Breast epithelium (tissue), 4 donors: ENCODE results near the gene STAMBPL1. TPM values are rescaled to one million over a fixed set of nuclear protein-coding genes. Genes with fewer than 3 reads are reported as not detected.

Experiments
- DNase-seq, 2 donors: peaks; one replicate each; pipeline ENCODE4 v3.0.0-alpha.2; 2019; ENCODE audit warnings: low spot score in 2 of 2
- H3K27ac ChIP-seq, 2 donors: fragments of 200-600 bp; sonication (generic) in 1 of 2; one replicate each; pipeline ENCODE4 v1.5.1; 2016 to 2019; ENCODE audit warnings: mild to moderate bottlenecking in 1 of 2
- H3K27me3 ChIP-seq, 2 donors: fragments of 200-600 bp; sonication (generic) in 1 of 2; one replicate each; pipeline versions ENCODE4 v1.5.1 to v1.6.0; 2017 to 2019; ENCODE audit warnings: control low read depth in 1 of 2, mild to moderate bottlenecking in 1 of 2
- H3K36me3 ChIP-seq: fragments of 200-600 bp; one replicate; pipeline ENCODE4 v1.5.1; 2019
- H3K4me1 ChIP-seq, 2 donors: fragments of 200-600 bp; sonication (generic); one replicate each; pipeline ENCODE4 v1.5.1; 2016 to 2019; ENCODE audit warnings: control low read depth in 1 of 2
- H3K4me3 ChIP-seq, 3 donors: fragments of 200-600 bp; sonication (generic); 1 replicate in 2 of 3; 2 replicates in 1 of 3; pipeline ENCODE4 v1.5.1; 2016 to 2019; ENCODE audit warnings: mild to moderate bottlenecking in 3 of 3, moderate library complexity in 2 of 3
- H3K9me3 ChIP-seq, 2 donors: fragments of 200-600 bp; sonication (generic) in 1 of 2; one replicate each; pipeline ENCODE4 v1.5.1; 2016 to 2019; ENCODE audit warnings: control low read depth in 1 of 2
- CTCF ChIP-seq, 3 donors: fragments of 450-650 bp; IDR thresholded peaks; one replicate each; pipeline ENCODE4 v1.5.1; 2016 to 2017; ENCODE audit warnings: antibody characterized with exemption in 3 of 3, mild to moderate bottlenecking in 3 of 3, moderate library complexity in 3 of 3
- POLR2A ChIP-seq: fragments of 450-650 bp; IDR thresholded peaks from one replicate; pipeline ENCODE4 v1.6.1; 2016; ENCODE audit warnings: antibody characterized with exemption, mild to moderate bottlenecking, moderate library complexity
- POLR2AphosphoS5 ChIP-seq, 3 donors: sonication (generic); formaldehyde crosslinking; IDR thresholded peaks; one replicate each; pipeline ENCODE4 v1.6.1; 2017; ENCODE audit warnings: antibody characterized with exemption in 3 of 3
- intact Hi-C: fragments of 100-400 bp; cut with DNase I; formaldehyde crosslinking; loops from one replicate; pipeline ENCODE4 v1.15.1; 2023; ENCODE audit warnings: low total_unique reads
- total RNA-seq, 3 donors: library from RNA; depleted of rRNA; stranded (reverse); fragments of >200 nt; gene quantifications; one replicate each; pipeline ENCODE4 v1.1.0, GENCODE V29; 2016

STAMBPL1 gene
- total RNA-seq, 3 donors from 2014 or later, result 17.1 to 21.0 (median 17.9) TPM

DNA sequence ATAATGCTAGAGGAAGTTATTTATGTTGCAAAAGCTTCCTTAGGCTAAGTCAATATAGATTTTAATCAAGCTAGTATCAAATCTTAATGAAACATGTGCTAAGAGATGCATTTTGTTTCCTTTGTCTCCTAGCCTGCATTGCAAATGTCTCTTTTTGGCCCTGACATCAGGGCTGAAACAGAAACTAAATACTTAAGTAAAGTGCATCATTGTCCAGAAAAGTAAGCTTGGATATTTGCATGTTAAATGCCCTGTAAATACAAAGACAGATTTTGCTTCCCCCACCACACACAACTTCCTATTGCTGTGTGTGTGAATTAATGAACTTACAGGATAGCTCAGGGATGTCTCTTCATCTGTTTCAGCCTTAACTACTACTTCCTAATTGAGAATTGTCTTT, 10.0 kb upstream of the STAMBPL1 start:
- Histone ChIP-seq H3K27me3 (no peaks in the 10 kb centered on the region), H3K4me1 (no peaks in the 10 kb centered on the region), H3K9me3 (no peaks in the 10 kb centered on the region), H3K27ac (no peak overlapping the region), H3K36me3 (no peaks in the 10 kb centered on the region), H3K4me3 (no peak overlapping the region)
- intact Hi-C loops, result no loop called here
- TF ChIP-seq POLR2A (no peak), POLR2AphosphoS5 (IDR thresholded peaks at IDR 0.05) (no peak), CTCF (IDR thresholded peaks at IDR 0.05) (no peak)
- DNase-seq, result no peak

- intact Hi-C loops, result no loop called here
- Histone ChIP-seq H3K27me3 (no peaks in the 10 kb centered on the region), H3K36me3 (no peaks in the 10 kb centered on the region), H3K9me3 (no peaks in the 10 kb centered on the region), H3K4me1 (no peaks in the 10 kb centered on the region), H3K27ac (no peak overlapping the region), H3K4me3 (no peak overlapping the region)
- DNase-seq, result no peak
- TF ChIP-seq POLR2AphosphoS5 (IDR thresholded peaks at IDR 0.05), result no peak
- no peak for TF ChIP-seq CTCF (IDR thresholded peaks at IDR 0.05)
Measured at GRCh38 chr10:88873757-88874156, 6.3 kb upstream of the STAMBPL1 start.

GRCh38 chr10:88874281-88874680, 5.8 kb upstream of the STAMBPL1 start:
- H3K36me3 ChIP-seq, result no peaks in the 10 kb centered on the region
- no peaks in the 10 kb centered on the region for H3K27me3 ChIP-seq
- intact Hi-C loops, result no loop called here
- TF ChIP-seq POLR2A, result no peak
- no peak for TF ChIP-seq POLR2AphosphoS5 (IDR thresholded peaks at IDR 0.05)
- no peak for TF ChIP-seq CTCF (IDR thresholded peaks at IDR 0.05)
- H3K4me3 ChIP-seq, result no peak overlapping the region
- H3K4me1 ChIP-seq, result no peaks in the 10 kb centered on the region
- H3K9me3 ChIP-seq, result no peaks in the 10 kb centered on the region
- H3K27ac ChIP-seq, result no peak overlapping the region
- DNase-seq, result no peak

DNA sequence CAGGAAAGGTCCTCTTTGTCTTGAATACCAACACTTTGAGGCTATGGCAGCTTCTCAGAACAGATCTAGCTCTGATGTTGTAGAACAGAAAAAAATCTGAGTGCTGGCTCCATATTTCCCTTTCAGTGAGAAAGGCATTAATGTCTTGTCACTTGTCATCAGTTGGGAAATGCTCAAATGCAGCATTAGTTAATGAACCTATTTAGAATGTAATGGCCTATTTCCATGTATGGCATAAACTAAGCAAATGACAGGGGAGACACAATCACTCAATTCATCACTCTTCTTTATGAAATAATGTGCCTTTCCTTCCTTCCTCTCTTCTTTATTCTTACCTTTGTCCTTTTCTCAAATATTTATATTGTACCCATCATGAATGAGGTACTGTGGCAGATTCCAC, 5.0 kb upstream of the STAMBPL1 start:
- Histone ChIP-seq H3K4me1 (peaks cover 0 to 3% of the 10 kb centered on the region in 2 donors), H3K27ac (no peak overlapping the region), H3K27me3 (no peaks in the 10 kb centered on the region), H3K9me3 (no peaks in the 10 kb centered on the region), H3K36me3 (no peaks in the 10 kb centered on the region), H3K4me3 (no peak overlapping the region)
- DNase-seq, result no peak
- intact Hi-C loops, result no loop called here
- TF ChIP-seq POLR2A, result no peak
- no peak for TF ChIP-seq CTCF (IDR thresholded peaks at IDR 0.05)
- TF ChIP-seq POLR2AphosphoS5 (IDR thresholded peaks at IDR 0.05), result no peak

DNA sequence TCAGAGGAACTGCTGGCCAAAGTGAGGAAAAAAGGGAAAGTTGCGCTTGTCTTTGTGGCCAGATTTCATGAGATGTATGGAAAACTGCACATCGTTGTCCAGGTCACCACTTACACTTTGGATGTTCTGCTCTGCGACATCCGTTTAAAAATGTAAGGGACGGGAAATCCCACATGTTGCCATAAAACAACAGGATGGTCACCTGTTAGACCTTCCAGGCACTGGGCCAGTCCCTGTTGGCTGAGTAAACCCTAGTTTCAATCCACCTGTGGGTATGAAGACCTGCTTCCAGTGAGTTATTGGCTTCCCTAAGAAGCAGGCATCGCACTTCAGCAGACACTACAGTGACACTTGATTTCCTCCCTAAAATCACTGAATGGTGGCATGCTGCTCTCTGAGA, 2.7 kb upstream of the STAMBPL1 start:
- Histone ChIP-seq H3K4me1 (peaks cover 0 to 3% of the 10 kb centered on the region in 2 donors), H3K27ac (no peak overlapping the region), H3K27me3 (no peaks in the 10 kb centered on the region), H3K9me3 (no peaks in the 10 kb centered on the region), H3K4me3 (no peak overlapping the region), H3K36me3 (no peaks in the 10 kb centered on the region)
- no peak for DNase-seq
- intact Hi-C loops, result no loop called here
- TF ChIP-seq CTCF (IDR thresholded peaks at IDR 0.05) (no peak), POLR2AphosphoS5 (IDR thresholded peaks at IDR 0.05) (no peak), POLR2A (no peak)
